Measurements from ENCODE around the gene CBLN3. TPM values are rescaled to one million over a fixed set of nuclear protein-coding genes. Genes with fewer than 3 reads are reported as not detected.

Gene CBLN3
- total RNA-seq, 1 donor from 2014 or later, result 5.5 TPM

DNA sequence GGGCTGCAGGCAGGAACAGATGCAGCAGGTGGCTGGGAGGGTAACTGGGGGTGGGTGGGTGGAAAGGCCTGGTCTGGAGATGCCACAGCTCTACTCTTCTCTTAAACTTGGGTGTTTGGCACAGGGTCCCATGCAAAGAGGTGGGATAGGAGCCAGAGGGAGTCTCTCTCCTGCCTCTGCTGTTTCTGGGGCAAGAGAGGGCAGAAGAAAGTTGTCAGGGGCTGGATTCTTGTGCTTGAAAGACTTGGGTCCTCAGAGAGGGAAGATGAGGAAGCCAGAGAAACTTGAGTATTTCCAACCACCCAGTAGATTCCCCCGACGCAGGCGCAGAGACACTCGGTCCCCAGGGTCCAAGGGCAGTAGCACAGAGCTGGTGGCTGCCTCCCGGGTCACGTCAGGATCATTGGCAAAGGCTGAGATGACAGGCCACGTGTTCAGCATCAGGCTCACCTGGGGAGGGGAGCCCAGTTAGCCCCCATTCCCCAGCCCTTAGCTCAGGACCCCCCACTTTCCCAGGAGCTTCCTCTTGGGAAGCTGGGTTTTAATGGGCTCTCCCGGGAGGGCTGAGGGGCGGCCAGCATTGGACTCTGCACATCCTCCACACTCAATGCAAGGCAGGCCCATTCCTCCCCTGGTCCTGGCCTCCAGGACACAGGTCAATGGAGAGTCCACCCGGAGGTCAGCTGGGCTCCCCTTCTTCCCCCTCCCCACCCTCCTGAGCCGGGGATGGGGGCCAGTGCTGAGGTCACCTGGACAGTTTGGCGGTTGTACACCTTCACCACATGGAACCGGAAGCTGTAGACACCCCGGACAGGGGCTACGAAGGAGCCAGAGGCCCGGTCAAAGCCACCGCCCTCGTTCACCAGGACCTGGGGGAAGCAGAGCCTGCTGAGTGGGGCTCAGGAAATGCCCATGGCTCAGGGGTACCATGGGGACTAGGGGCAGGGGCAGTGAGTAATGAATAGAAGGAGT is 1.6 kb downstream of the CBLN3 start:
- intact Hi-C loops (cut with micrococcal nuclease), result no loop called here

- intact Hi-C loops (cut with micrococcal nuclease), result no loop called here
Observed at GRCh38 chr14:24426912-24427536, 2.4 kb downstream of the CBLN3 start.

DNA sequence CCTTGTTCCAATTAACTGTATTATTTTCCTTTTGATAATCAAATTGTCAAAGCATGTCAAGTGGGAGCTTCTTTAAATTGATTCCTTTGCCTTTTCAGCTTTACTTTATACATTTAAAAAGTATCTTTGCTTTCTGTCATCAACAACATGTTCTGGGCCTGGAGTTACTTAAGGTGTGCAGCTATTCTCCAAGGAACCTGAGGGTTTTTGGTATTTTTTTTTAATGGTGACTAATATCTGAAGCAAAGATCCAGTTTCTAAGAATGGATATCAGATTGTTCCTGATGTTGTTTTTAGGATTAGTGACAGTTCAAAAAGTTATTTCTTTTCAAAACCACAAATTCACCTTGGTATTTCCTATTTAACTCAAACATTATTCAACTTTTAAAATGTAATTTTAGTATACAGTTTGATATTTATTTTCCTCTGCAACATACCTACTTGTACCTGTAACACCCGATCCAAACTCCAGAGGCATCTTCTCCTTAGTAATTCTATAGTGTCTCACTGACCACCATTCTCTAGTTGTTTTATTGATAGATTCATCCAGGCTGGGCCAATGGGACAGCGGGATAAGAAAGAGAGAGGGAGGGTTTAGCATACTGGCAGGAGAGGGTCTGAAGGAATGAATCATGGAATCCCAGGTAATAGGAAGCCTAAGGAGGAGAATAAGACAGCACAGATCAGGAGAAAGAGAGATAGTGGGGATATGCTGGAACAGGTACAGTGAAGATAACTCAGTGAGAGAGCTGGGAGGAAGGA is 3.1 kb downstream of the CBLN3 start:
- intact Hi-C loops (cut with micrococcal nuclease), result no loop called here

DNA sequence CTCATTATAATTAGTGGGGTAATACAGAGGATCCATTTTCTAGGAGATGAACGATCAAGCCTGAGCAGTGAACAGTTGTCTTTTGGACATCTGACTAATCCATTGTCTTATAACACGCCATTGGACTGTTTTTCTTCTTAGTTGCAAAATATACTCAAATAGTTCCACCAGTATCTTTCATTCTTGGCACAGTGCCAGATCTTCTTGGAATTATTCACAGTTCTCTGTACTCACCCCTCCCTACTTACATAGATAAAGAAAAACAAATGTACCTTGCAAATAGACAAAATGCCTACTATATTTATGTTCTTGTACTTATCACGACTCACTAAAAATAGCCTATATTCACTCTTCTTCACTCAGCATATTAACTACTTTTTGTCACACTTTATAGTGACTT is 3.8 kb downstream of the CBLN3 start:
- intact Hi-C loops (cut with micrococcal nuclease), result no loop called here

GRCh38 chr14:24422694-24423601 is 6.5 kb downstream of the CBLN3 start:
- intact Hi-C loops (cut with micrococcal nuclease), result no loop called here

GRCh38 chr14:24422261-24422660 is 7.2 kb downstream of the CBLN3 start:
- intact Hi-C loops (cut with micrococcal nuclease), result no loop called here

- intact Hi-C loops (cut with micrococcal nuclease), result no loop called here
Observed at GRCh38 chr14:24418492-24418873, 11.0 kb downstream of the CBLN3 start.

GRCh38 chr14:24417832-24418491 is 11.5 kb downstream of the CBLN3 start:
- intact Hi-C loops (cut with micrococcal nuclease), result no loop called here

DNA sequence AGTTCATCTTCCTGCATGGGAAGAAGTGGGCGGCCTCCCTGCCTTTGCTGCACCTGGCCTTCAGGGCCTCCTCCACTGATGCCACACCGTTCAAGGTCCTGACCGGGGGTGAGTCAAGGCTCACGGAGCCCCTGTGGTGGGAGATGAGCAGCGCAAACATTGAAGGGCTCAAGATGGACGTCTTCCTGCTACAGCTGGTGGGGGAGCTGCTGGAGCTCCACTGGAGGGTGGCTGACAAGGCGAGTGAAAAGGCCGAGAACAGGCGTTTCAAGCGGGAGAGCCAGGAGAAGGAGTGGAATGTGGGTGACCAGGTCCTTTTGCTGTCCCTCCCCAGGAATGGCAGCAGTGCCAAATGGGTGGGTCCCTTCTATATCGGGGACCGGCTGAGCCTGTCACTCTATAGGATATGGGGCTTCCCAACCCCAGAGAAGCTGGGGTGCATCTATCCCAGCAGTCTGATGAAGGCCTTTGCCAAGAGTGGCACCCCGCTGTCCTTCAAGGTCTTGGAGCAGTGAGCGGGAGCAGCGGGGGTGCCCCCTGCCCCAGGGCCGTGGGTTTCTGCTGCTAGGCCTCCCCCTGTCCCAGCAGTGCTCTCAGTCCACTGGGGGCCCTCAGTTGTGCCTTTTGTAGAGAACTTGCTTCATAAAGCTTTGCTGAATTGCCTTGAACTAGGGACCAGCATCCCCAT is 12.4 kb downstream of the CBLN3 start:
- intact Hi-C loops (cut with micrococcal nuclease), result no loop called here

- intact Hi-C loops (cut with micrococcal nuclease), result no loop called here
Observed at GRCh38 chr14:24416254-24416931, 13.1 kb downstream of the CBLN3 start.

DNA sequence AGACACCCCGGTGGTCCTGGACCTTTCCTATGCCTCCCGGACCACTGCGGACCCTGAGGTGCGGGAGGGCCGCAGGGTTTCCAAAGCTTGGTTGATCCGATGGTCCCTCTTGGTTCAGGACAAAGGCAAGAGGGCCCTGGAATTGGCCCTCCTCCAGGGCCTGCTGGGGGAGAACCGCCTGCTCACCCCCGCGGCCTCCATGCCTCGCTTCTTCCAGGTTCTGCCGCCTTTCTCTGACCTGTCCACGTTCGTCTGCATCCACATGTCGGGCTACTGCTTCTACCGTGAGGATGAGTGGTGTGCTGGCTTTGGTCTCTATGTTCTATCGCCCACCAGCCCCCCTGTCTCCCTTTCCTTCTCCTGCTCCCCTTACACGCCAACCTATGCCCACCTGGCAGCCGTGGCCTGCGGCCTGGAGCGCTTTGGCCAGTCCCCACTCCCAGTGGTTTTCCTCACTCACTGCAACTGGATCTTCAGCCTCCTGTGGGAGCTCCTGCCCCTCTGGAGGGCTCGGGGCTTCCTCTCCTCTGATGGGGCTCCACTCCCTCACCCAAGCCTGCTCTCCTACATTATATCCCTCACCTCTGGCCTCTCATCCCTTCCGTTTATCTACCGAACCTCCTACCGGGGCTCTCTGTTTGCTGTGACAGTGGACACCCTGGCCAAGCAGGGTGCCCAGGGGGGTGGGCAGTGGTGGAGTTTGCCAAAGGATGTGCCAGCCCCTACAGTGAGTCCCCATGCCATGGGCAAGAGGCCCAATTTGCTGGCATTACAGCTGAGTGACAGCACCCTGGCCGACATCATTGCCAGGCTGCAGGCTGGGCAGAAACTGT is 13.8 kb downstream of the CBLN3 start:
- intact Hi-C loops (cut with micrococcal nuclease), result no loop called here

DNA sequence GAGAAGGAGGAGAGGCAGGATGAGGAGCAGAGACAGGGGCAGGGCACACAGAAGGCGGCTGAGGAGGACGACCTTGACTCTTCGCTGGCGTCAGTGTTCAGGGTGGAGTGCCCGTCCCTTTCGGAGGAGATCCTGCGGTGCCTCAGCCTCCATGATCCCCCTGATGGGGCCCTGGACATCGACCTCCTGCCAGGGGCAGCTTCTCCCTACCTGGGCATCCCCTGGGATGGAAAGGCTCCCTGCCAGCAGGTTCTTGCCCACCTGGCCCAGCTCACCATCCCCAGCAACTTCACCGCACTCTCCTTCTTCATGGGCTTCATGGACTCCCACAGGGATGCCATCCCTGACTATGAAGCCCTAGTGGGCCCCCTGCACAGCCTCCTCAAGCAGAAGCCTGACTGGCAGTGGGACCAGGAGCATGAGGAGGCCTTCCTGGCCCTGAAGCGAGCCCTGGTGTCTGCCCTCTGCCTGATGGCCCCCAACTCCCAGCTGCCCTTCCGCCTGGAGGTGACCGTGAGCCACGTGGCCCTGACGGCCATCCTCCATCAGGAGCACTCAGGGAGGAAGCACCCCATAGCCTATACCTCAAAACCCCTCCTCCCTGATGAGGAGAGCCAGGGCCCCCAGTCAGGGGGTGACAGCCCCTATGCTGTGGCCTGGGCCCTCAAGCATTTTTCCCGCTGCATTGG is 14.6 kb downstream of the CBLN3 start:
- intact Hi-C loops (cut with micrococcal nuclease), result no loop called here

DNA sequence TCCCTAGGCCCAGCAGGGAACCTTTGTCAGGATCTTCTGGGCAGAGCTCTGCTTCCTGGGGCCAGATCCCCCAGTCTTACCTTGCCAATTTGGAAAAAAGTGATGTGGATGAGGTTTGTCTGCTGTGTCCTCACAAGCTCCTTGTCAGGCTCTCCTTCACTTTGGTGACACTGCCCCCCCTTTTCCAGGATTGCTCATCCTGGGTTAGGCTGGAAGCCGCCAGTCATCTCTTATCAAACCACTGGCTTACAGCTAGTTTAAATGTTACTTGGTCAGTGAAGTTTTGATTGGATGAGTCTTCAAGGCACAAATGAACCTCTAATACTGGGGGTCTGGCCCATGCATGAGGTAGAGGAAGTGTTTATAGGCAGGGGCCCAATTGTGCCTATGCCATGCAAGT is 15.4 kb downstream of the CBLN3 start:
- intact Hi-C loops (cut with micrococcal nuclease), result no loop called here

GRCh38 chr14:24411443-24412389 is 17.8 kb downstream of the CBLN3 start:
- intact Hi-C loops (cut with micrococcal nuclease), result no loop called here

GRCh38 chr14:24409956-24410355 is 19.5 kb downstream of the CBLN3 start:
- intact Hi-C loops (cut with micrococcal nuclease), result no loop called here

- intact Hi-C loops (cut with micrococcal nuclease), result no loop called here
Observed at GRCh38 chr14:24409192-24409591, 20.3 kb downstream of the CBLN3 start.

DNA sequence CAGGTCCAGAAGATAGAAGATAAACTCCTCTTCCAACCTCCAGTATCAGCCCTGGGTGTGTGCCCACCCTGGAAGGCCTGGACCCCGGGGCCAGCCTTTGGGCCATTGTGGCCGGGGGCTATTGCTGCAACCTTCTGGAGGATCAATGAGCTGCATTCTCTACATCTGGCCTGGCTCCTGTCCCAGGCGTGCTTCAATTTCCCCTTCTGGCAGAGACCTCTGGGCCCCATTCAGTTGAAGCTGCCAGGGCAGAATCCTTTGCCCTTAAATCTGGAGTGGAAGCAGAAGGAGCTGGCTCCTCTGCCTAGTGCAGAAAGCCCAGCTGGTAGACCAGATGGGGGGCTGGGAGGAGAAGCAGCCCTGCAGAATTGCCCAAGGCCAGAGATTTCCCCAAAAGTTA is 20.7 kb downstream of the CBLN3 start:
- intact Hi-C loops (cut with micrococcal nuclease), result no loop called here
